GM10248 (cell line): ENCODE data around the gene TMEM229B.

Experiments
- CTCF ChIA-PET: fragments of 300-600 bp; sonication (Branson Sonifier 250); formaldehyde crosslinking; extraction: SDS; loops from one replicate; lab custom pipeline; 2021; ENCODE audit warnings: antibody characterized with exemption; lab: Yijun Ruan, JAX
- POLR2A ChIA-PET: fragments of 350-650 bp; sonication (Branson Sonifier 250); formaldehyde crosslinking; extraction: SDS; loops from one replicate; lab custom pipeline; 2020; ENCODE audit warnings: antibody characterized with exemption; lab: Yijun Ruan, JAX
- DNase-seq: peaks from one replicate; pipeline ENCODE4 v3.0.0; 2012; ENCODE audit errors: extremely low spot score
- TF ChIP-seq, protein P1 (sequence below): IDR thresholded peaks from 2 replicates; pipeline ENCODE4 v1.5.1; 2012; ENCODE audit warnings: mild to moderate bottlenecking, low read depth; ENCODE audit errors: extremely low read depth, missing control alignments, control extremely low read depth

TMEM229B gene

DNA sequence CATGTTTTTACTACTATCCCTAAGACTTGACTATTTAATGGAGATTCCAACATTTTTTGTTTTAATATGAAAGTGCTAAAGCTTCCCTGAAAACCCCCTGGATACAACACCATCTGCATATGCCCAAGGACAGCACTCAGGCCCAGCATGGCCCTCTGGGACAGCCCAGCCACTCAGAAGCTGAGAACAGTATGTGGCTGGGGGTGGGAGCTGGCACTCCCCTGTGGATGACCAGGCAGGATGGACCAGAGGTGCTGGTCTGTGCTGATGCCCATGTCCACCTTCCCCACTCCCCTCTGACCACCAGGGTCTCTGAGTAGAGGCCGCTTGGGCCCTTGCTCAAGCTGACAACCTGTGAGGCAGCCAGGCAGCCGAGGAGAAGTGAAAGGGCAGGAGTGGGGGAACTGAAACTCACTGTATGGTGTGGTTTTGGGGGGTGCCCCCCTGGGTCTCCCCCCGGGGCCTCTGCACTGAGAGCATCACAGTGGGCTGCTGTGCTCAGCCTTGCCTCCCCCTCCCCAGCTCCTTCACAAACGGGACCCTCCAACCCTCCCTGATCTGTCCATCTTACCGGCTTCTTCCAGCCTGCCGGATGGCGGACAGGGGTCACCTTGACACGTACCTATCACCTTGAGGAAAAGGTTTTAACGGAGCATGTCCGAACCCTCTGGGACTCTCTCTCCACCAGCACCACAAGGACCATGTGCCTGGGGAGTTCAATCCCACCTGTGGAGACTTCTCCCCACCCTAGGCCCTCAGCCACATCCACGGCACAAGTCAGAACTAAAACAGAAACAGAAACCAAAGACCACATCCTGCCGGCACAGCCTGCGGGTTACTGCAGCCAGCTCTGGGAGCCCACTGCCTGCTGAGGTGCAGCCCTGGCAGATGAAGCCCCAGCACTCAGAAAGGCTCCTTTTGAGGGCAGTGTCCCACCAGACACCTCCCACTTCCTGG lies at the start of gene TMEM229B:
Gene TMEM229B, minus strand, starts transcription at position 785 of the 957 bp plus-strand sequence. CDS start 14,798 bp downstream, outside the sequence.
- TF ChIP-seq, protein P1, sequence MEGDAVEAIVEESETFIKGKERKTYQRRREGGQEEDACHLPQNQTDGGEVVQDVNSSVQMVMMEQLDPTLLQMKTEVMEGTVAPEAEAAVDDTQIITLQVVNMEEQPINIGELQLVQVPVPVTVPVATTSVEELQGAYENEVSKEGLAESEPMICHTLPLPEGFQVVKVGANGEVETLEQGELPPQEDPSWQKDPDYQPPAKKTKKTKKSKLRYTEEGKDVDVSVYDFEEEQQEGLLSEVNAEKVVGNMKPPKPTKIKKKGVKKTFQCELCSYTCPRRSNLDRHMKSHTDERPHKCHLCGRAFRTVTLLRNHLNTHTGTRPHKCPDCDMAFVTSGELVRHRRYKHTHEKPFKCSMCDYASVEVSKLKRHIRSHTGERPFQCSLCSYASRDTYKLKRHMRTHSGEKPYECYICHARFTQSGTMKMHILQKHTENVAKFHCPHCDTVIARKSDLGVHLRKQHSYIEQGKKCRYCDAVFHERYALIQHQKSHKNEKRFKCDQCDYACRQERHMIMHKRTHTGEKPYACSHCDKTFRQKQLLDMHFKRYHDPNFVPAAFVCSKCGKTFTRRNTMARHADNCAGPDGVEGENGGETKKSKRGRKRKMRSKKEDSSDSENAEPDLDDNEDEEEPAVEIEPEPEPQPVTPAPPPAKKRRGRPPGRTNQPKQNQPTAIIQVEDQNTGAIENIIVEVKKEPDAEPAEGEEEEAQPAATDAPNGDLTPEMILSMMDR: no peak
- peak; percentile 92 for DNase-seq
- ChIA-PET CTCF (interaction anchor here (0.7 to 1.8 kb wide), 12 partner anchors 11 to 1129 kb away, joined by 3 to 7 read pairs (median 3); no protein-coding TSS in a partner anchor), POLR2A (no interaction called here)

DNA sequence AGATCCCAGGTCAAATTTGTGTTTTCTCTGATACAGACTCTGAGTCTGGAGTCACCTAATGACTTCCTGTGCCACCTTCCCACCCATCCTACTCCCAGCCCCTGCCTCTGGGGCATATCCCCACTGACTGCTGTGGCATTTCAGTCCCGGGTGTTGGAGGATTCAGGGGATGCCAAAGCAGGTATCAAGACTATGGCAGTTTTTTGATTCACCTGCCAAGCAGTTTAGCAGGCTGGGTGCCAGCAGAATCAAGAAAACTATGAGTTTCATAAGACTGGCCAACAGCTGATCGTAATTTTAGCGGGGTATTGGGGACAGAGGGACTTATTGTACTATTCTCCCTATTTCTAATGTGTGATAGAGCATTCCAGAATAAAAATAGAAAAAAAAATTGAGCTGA lies 49.2 kb upstream of the TMEM229B start:
- TF ChIP-seq, protein P1: no peak
- POLR2A ChIA-PET: no interaction called here
- DNase-seq: no peak
- CTCF ChIA-PET: interaction anchor here (1.0 to 1.6 kb wide), 5 partner anchors 8 to 33 kb away, joined by 4 to 6 read pairs (median 4); no protein-coding TSS in a partner anchor

DNA sequence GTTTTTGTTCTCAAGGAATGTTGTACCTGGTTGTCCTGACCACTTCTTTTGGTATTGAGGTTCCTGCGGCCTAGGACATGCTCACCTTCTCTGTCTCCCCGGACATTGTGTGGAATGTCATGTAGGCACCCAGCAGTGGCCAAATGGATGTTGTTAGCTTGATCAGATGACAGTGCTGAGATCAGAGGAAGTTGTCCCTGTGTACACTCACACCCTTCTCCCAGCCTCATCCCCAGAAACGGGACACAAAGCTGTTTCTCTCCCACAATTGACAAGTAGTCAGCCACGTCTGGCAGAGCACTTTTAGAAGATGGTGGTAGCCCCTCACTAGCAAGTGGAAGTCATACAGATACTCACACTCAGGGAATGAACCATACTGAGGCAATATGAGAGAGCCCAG lies 47.6 kb upstream of the TMEM229B start:
- no peak for DNase-seq
- TF ChIP-seq, protein P1: no peak
- POLR2A ChIA-PET: no interaction called here
- CTCF ChIA-PET: interaction anchor here (0.9 to 2.1 kb wide), 3 partner anchors 9 to 168 kb away, joined by 3 to 17 read pairs (median 3); no protein-coding TSS in a partner anchor

DNA sequence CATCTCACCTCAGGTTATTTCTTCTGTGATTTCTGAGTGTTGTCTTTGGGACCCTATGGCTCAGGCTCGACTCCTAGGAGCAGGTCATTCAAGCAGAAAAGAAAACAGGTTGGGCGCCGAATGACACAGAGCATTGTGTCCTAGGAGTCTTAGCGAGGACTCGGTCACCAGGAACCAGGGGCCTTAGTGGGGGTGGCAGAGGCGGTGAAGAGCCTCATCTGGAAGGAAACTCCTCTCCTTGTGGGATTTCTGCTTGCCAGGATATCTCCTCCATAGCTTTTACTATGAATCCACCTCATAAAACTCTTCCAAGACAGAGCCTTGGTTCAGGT lies 45.2 kb upstream of the TMEM229B start:
- ChIA-PET POLR2A (no interaction called here), CTCF (interaction anchor here (1.4 to 2.3 kb wide), 2 partner anchors 38 to 171 kb away, joined by 4 to 10 read pairs; no protein-coding TSS in a partner anchor)
- TF ChIP-seq, protein P1: no peak
- no peak for DNase-seq

DNA sequence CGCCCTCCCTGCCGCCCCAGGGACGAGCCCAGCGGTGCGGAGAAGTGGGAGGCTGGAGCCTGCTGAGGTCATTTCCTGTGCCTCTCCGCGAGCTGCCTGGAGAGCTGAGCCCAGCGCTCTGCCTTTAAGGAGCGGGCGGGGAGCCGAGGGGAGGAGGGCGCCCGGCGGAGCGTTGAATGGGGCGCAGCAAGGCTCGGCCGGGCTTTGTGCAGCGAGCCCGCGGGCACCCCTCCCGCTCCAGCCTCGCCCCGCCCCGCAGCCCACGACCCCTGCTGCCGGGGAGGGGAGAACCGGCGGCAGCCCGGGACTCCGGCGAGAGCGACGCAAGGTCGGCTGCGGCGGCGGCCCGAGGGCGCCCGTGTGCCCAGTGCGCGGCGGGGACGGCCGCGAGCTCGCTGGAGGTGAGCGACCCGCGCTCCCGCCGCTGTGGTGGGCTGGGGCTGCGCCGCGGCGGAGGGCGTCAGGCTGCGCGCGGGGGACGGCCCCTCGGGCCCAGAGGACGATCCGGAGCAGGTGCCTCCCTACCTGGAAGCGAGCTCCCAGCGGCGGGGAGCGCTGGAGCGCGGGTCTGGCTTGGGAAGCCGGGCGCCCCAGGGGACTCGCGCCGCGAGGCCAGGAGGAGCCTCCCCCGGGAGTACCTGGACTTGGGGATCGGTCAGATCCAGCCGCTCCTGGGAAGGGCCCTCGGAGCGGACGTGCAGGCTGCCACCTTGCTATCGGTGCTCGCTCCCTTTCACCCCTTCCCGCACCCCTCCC lies 44.7 kb upstream of the TMEM229B start, which contains the start of gene PLEKHH1:
Gene PLEKHH1, plus strand, starts transcription at position 293 of the 756 bp plus-strand sequence. CDS start 8,578 bp downstream, outside the sequence.
- peak; percentile 75 for DNase-seq
- ChIA-PET POLR2A (no interaction called here), CTCF (interaction anchor here (1.3 to 2.3 kb wide), 3 partner anchors 38 to 171 kb away, joined by 3 to 10 read pairs (median 4); no protein-coding TSS in a partner anchor)
- TF ChIP-seq, protein P1: no peak

DNA sequence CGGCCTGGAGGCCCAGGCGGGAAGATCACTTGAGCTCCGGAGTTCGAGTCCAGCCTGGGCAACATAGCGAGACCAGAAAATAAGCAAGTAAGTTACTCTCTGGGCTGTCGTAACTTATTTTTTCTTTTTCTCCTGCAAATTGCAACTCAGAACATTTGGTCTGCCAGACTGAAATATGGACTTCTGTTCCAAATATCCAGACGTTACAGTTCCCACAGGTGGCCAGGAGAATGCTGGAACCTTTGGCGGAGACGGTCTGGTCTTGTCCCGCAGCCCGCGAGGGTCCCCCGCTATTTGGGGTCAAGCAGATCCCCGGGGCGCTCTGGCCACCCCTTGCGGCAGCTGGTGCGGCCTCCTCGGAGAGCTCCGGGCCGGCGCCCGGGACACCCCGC lies 44.1 kb upstream of the TMEM229B start:
- ChIA-PET POLR2A (no interaction called here), CTCF (interaction anchor here (1.3 to 2.3 kb wide), 3 partner anchors 39 to 172 kb away, joined by 3 to 10 read pairs (median 4); no protein-coding TSS in a partner anchor)
- no peak for DNase-seq
- TF ChIP-seq, protein P1: no peak
